SH-SY5Y (cell line): ENCODE results near the gene FNDC3A.

ENCODE experiments used
- GATA2 ChIP-seq: IDR thresholded peaks from 2 replicates; pipeline ENCODE4 v1.6.1; 2011; ENCODE audit warnings: mild to moderate bottlenecking, low read depth, low read length
- GATA3 ChIP-seq: IDR thresholded peaks from 2 replicates; pipeline ENCODE4 v1.6.1; 2011; ENCODE audit warnings: low read depth, mild to moderate bottlenecking, low read length, moderate library complexity

FNDC3A gene

GRCh38 chr13:49044008-49044407 is 68.3 kb downstream of the FNDC3A start:
- TF ChIP-seq GATA3 (no peak), GATA2 (no peak)

- TF ChIP-seq GATA3 (no peak), GATA2 (no peak)
Observed at GRCh38 chr13:49044836-49045235, 69.1 kb downstream of the FNDC3A start.

GRCh38 chr13:49046002-49046401 is 70.3 kb downstream of the FNDC3A start:
- no peak for TF ChIP-seq GATA2
- TF ChIP-seq GATA3, result no peak

GRCh38 chr13:49046519-49046918 is 70.8 kb downstream of the FNDC3A start:
- TF ChIP-seq GATA3 (no peak), GATA2 (no peak)

- TF ChIP-seq GATA2 (no peak), GATA3 (no peak)
Observed at GRCh38 chr13:49052813-49053212, 77.1 kb downstream of the FNDC3A start.

- TF ChIP-seq GATA2, result no peak
- TF ChIP-seq GATA3, result no peak
Observed at GRCh38 chr13:49053215-49053614, 77.5 kb downstream of the FNDC3A start.

- no peak for TF ChIP-seq GATA2
- TF ChIP-seq GATA3, result no peak
Observed at GRCh38 chr13:49053906-49054305, 78.2 kb downstream of the FNDC3A start.

- TF ChIP-seq GATA2 (no peak), GATA3 (no peak)
Observed at GRCh38 chr13:49055021-49055420, 79.3 kb downstream of the FNDC3A start.

GRCh38 chr13:49057176-49057575 is 81.5 kb downstream of the FNDC3A start:
- TF ChIP-seq GATA2 (no peak), GATA3 (no peak)

- no peak for TF ChIP-seq GATA2
- no peak for TF ChIP-seq GATA3
Observed at GRCh38 chr13:49058761-49059160, 83.0 kb downstream of the FNDC3A start.

- TF ChIP-seq GATA3, result no peak
- TF ChIP-seq GATA2, result no peak
Observed at GRCh38 chr13:49060678-49061387, 85.1 kb downstream of the FNDC3A start.

GRCh38 chr13:49062297-49062896 is 86.7 kb downstream of the FNDC3A start:
- no peak for TF ChIP-seq GATA3
- no peak for TF ChIP-seq GATA2

GRCh38 chr13:49063011-49063410 is 87.3 kb downstream of the FNDC3A start:
- TF ChIP-seq GATA2, result no peak
- no peak for TF ChIP-seq GATA3

- TF ChIP-seq GATA3 (no peak), GATA2 (no peak)
Observed at GRCh38 chr13:49063497-49063896, 87.8 kb downstream of the FNDC3A start.

GRCh38 chr13:49064476-49064875 is 88.8 kb downstream of the FNDC3A start:
- TF ChIP-seq GATA2 (no peak), GATA3 (no peak)

GRCh38 chr13:49066856-49067255 is 91.1 kb downstream of the FNDC3A start:
- TF ChIP-seq GATA3 (no peak), GATA2 (no peak)
